GM12865 (cell line): Measurements from ENCODE around the gene CD36.

Experiments used
- DNase-seq: peaks from one replicate; pipeline ENCODE4 v3.0.0; 2010; ENCODE audit warnings: low read depth
- H3K4me3 ChIP-seq: 2 replicates; pipeline ENCODE4 v1.5.1; 2011; ENCODE audit warnings: mild to moderate bottlenecking, low read depth, low read length, control low read depth
- CTCF ChIP-seq: IDR thresholded peaks from 2 replicates; pipeline ENCODE4 v1.5.1; 2011; ENCODE audit warnings: low read length, control low read depth, low read depth, inconsistent platforms; ENCODE audit not compliant: insufficient read depth; ENCODE audit errors: missing control alignments

The CD36 gene

GRCh38 chr7:80653244-80653643, 14.8 kb downstream of the CD36 start:
- TF ChIP-seq CTCF, result no peak
- DNase-seq, result no peak
- no peak overlapping the region for H3K4me3 ChIP-seq

- no peak for TF ChIP-seq CTCF
- DNase-seq, result no peak
- H3K4me3 ChIP-seq, result no peak overlapping the region
Observed at GRCh38 chr7:80654887-80655340, 16.5 kb downstream of the CD36 start.

- no peak for DNase-seq
- no peak for TF ChIP-seq CTCF
- H3K4me3 ChIP-seq, result no peak overlapping the region
Observed at GRCh38 chr7:80656029-80656428, 17.6 kb downstream of the CD36 start.

GRCh38 chr7:80659120-80660055, 20.9 kb downstream of the CD36 start:
- no peak overlapping the region for H3K4me3 ChIP-seq
- no peak for DNase-seq
- TF ChIP-seq CTCF, result no peak

- no peak for DNase-seq
- no peak for TF ChIP-seq CTCF
- H3K4me3 ChIP-seq, result no peak overlapping the region
Observed at GRCh38 chr7:80660939-80661338, 22.5 kb downstream of the CD36 start.

- DNase-seq, result no peak
- TF ChIP-seq CTCF, result no peak
- no peak overlapping the region for H3K4me3 ChIP-seq
Observed at GRCh38 chr7:80661729-80662128, 23.3 kb downstream of the CD36 start.
